ENCODE results near the gene SRP9.
A peak's percentile ranks its signal among the peaks of the same experiment; 100 is the strongest.

DNA sequence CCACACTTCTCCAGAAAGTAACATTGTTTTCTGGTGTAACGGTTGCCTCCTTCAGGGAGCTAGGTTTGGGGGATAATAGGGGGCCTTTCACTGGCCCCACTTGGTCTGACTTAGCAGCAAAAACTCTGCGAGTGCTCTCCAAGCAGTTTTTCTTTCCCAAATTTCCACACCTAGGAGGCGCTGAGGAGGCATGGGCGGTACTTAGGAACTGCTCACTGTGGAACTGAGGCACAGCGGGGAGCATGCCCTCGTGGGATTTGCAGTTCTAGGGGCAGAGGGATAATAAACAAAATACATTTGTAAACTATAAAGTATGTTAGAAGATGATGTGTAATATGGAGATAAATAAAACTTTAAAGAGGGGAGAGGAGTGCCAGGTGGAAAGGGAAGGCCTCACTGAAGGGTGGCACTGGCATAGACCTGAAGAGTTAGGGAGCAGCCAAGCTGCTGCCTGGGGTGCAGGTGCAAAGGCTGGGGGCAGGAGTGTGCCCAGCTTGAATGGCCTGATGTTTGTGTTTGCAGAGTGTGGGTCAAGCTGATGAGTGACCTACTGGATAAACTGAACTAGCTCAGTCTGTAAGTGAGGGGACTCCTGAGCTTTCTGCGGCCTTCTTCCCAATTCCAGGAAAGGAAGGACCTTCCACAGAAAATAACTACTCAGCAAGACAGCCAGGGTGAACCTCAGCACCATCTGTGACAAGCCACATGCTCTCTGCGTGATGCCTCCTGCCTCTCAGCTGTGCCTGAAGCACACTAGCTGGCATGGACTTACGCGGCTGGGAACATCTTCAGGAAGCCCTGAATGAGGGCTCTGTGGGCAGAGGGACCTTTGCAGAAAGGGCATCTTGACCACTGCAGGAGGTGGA lies 34.2 kb downstream of the SRP9 start:
- no peak for TF ChIP-seq POLR2A (IDR thresholded peaks at IDR 0.05)
- TF ChIP-seq, protein P1, sequence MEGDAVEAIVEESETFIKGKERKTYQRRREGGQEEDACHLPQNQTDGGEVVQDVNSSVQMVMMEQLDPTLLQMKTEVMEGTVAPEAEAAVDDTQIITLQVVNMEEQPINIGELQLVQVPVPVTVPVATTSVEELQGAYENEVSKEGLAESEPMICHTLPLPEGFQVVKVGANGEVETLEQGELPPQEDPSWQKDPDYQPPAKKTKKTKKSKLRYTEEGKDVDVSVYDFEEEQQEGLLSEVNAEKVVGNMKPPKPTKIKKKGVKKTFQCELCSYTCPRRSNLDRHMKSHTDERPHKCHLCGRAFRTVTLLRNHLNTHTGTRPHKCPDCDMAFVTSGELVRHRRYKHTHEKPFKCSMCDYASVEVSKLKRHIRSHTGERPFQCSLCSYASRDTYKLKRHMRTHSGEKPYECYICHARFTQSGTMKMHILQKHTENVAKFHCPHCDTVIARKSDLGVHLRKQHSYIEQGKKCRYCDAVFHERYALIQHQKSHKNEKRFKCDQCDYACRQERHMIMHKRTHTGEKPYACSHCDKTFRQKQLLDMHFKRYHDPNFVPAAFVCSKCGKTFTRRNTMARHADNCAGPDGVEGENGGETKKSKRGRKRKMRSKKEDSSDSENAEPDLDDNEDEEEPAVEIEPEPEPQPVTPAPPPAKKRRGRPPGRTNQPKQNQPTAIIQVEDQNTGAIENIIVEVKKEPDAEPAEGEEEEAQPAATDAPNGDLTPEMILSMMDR (IDR thresholded peaks at IDR 0.05) = peak in 3 of 6 experiments; percentile 31 to 54 (median 38)
